DND-41 (cell line): Measurements from ENCODE around the gene ACO2.

Experiments used
- ATAC-seq: fragments of 200-7000 bp; cut with Tn5 transposase; 3 replicates; pipeline ENCODE4 v1.9.1; 2021; ENCODE audit warnings: low read depth; ENCODE audit not compliant: insufficient read depth
- DNase-seq: peaks from one replicate; pipeline ENCODE4 v3.0.0-alpha.2; 2020
- H2AFZ ChIP-seq: 2 replicates; pipeline ENCODE4 v1.6.0; 2012; ENCODE audit warnings: low read depth, low read length
- H3K27ac ChIP-seq: 2 replicates; pipeline ENCODE4 v1.5.1; 2012; ENCODE audit warnings: low read length, inconsistent platforms
- H3K27me3 ChIP-seq: fragments of 200-600 bp; sonication (generic); 2 replicates; pipeline ENCODE4 v1.6.0; 2012; ENCODE audit warnings: low read length, mild to moderate bottlenecking, inconsistent platforms; ENCODE audit not compliant: insufficient read depth, poor library complexity
- H3K36me3 ChIP-seq: 2 replicates; pipeline ENCODE4 v1.5.1; 2012; ENCODE audit warnings: low read length, inconsistent platforms; ENCODE audit not compliant: insufficient read depth
- H3K4me1 ChIP-seq: 2 replicates; pipeline ENCODE4 v1.5.1; 2012; ENCODE audit warnings: mild to moderate bottlenecking, low read length; ENCODE audit not compliant: insufficient read depth
- H3K4me2 ChIP-seq: 2 replicates; pipeline ENCODE4 v1.6.0; 2012; ENCODE audit warnings: mild to moderate bottlenecking, moderate library complexity, low read length, inconsistent platforms; ENCODE audit not compliant: insufficient read depth
- H3K4me3 ChIP-seq, 2 experiments: fragments of 200-600 bp in 1 of 2; shearing (Covaris generic) in 1 of 2; 2 replicates each; pipeline ENCODE4 v1.5.1; 2012 to 2016; ENCODE audit warnings: inconsistent platforms in 2 of 2, low read length in 2 of 2, mild to moderate bottlenecking in 2 of 2, low read depth in 1 of 2, moderate library complexity in 1 of 2
- H3K79me2 ChIP-seq: 2 replicates; pipeline ENCODE4 v1.6.0; 2012; ENCODE audit warnings: low read length, inconsistent platforms; ENCODE audit not compliant: insufficient read depth
- H3K9ac ChIP-seq: 2 replicates; pipeline ENCODE4 v1.6.0; 2012; ENCODE audit warnings: low read depth, mild to moderate bottlenecking, inconsistent platforms, low read length, moderate library complexity
- H3K9me3 ChIP-seq: 2 replicates; pipeline ENCODE4 v1.5.1; 2012; ENCODE audit warnings: low read length, moderate library complexity, mild to moderate bottlenecking, inconsistent platforms; ENCODE audit not compliant: insufficient read depth, severe bottlenecking
- H4K20me1 ChIP-seq: 2 replicates; pipeline ENCODE4 v1.6.0; 2012; ENCODE audit warnings: low read length; ENCODE audit not compliant: insufficient read depth
- EZH2 ChIP-seq: IDR thresholded peaks from 3 replicates; pipeline ENCODE4 v1.6.1; 2012; ENCODE audit warnings: borderline replicate concordance, low read depth, mild to moderate bottlenecking, moderate library complexity, low read length, inconsistent platforms; ENCODE audit not compliant: severe bottlenecking
- TF ChIP-seq, protein P1 (sequence below): IDR thresholded peaks from 2 replicates; pipeline ENCODE4 v1.5.1; 2012; ENCODE audit warnings: borderline replicate concordance, low read length, moderate library complexity, mild to moderate bottlenecking; ENCODE audit not compliant: poor library complexity, severe bottlenecking; ENCODE audit errors: extremely low read depth

The ACO2 gene

GRCh38 chr22:41524251-41524661 is 55.3 kb downstream of the ACO2 start:
- Histone ChIP-seq H3K9me3 (no peaks in the 10 kb centered on the region), H2AFZ (no peak overlapping the region), H4K20me1 (peaks cover 39% of the 10 kb centered on the region), H3K4me1 (no peaks in the 10 kb centered on the region), H3K4me3 (no peak overlapping the region), H3K79me2 (no peaks in the 10 kb centered on the region; the same call in 1 of the 2 replicates), H3K27me3 (no peaks in the 10 kb centered on the region), H3K4me2 (no peak overlapping the region), H3K36me3 (peaks cover 73% of the 10 kb centered on the region), H3K9ac (no peak overlapping the region), H3K27ac (no peak overlapping the region)
- DNase-seq (no peak), ATAC-seq (no peak)
- no peak for TF ChIP-seq EZH2
- TF ChIP-seq, protein P1, sequence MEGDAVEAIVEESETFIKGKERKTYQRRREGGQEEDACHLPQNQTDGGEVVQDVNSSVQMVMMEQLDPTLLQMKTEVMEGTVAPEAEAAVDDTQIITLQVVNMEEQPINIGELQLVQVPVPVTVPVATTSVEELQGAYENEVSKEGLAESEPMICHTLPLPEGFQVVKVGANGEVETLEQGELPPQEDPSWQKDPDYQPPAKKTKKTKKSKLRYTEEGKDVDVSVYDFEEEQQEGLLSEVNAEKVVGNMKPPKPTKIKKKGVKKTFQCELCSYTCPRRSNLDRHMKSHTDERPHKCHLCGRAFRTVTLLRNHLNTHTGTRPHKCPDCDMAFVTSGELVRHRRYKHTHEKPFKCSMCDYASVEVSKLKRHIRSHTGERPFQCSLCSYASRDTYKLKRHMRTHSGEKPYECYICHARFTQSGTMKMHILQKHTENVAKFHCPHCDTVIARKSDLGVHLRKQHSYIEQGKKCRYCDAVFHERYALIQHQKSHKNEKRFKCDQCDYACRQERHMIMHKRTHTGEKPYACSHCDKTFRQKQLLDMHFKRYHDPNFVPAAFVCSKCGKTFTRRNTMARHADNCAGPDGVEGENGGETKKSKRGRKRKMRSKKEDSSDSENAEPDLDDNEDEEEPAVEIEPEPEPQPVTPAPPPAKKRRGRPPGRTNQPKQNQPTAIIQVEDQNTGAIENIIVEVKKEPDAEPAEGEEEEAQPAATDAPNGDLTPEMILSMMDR, result no peak

DNA sequence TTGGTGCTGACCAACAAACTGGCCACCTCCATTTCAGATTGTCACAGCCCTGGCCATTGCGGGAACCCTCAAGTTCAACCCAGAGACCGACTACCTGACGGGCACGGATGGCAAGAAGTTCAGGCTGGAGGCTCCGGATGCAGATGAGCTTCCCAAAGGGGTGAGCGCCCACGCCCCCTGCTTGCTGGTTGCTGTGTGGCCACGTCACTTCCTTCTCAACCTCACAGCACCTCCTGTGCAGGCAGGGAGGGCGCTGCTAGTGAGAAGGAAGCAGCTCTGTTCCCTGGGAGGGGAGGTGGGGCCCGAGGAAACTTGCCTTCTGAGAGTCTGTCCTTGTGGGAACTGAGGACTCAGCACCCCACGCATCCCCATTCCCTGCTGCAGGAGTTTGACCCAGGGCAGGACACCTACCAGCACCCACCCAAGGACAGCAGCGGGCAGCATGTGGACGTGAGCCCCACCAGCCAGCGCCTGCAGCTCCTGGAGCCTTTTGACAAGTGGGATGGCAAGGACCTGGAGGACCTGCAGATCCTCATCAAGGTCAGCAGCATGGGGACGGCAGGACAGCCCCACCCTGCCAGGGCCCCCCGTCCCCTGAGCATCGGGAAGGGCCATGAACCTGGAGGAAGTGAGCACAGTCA is 56.0 kb downstream of the ACO2 start:
- no peak for TF ChIP-seq EZH2
- TF ChIP-seq, protein P1, result peak; percentile 16
- H3K9me3 ChIP-seq, result no peaks in the 10 kb centered on the region
- ATAC-seq, result peak; percentile 25; the same call in 2 of the 3 replicates
- no peak overlapping the region for H2AFZ ChIP-seq
- no peak overlapping the region for H3K9ac ChIP-seq
- no peaks in the 10 kb centered on the region for H3K27me3 ChIP-seq
- no peaks in the 10 kb centered on the region for H3K4me1 ChIP-seq
- peaks cover 41% of the 10 kb centered on the region for H4K20me1 ChIP-seq
- H3K27ac ChIP-seq, result no peak overlapping the region
- no peak overlapping the region for H3K4me2 ChIP-seq
- H3K36me3 ChIP-seq, result peaks cover 77% of the 10 kb centered on the region
- H3K79me2 ChIP-seq, result no peaks in the 10 kb centered on the region; the same call in 1 of the 2 replicates
- no peak overlapping the region for H3K4me3 ChIP-seq
- peak; percentile 46 for DNase-seq

GRCh38 chr22:41525450-41526225 is 56.7 kb downstream of the ACO2 start:
- ATAC-seq (no peak), DNase-seq (no peak)
- Histone ChIP-seq H3K4me1 (no peaks in the 10 kb centered on the region), H3K9me3 (no peaks in the 10 kb centered on the region), H3K36me3 (peaks cover 84% of the 10 kb centered on the region), H3K27ac (no peak overlapping the region), H2AFZ (no peak overlapping the region), H3K79me2 (no peaks in the 10 kb centered on the region; the same call in 1 of the 2 replicates), H3K4me3 (no peak overlapping the region), H3K27me3 (no peaks in the 10 kb centered on the region), H4K20me1 (peaks cover 43% of the 10 kb centered on the region), H3K9ac (no peak overlapping the region), H3K4me2 (no peak overlapping the region)
- no peak for TF ChIP-seq EZH2
- TF ChIP-seq, protein P1, result no peak
